HL-60 (cell line): ENCODE measurements around the gene IMPA2.

Experiments
- GABPA ChIP-seq: IDR thresholded peaks from 2 replicates; pipeline ENCODE4 v1.6.1; 2012; ENCODE audit warnings: low read depth
- POLR2AphosphoS5 ChIP-seq: IDR thresholded peaks from 2 replicates; pipeline ENCODE4 v1.6.1; 2012; ENCODE audit warnings: low read depth
- TF ChIP-seq, protein P1 (sequence below): IDR thresholded peaks from one replicate; pipeline ENCODE4 v1.5.1; 2011; ENCODE audit warnings: low read length, control low read depth, inconsistent platforms; ENCODE audit not compliant: insufficient read depth

DNA sequence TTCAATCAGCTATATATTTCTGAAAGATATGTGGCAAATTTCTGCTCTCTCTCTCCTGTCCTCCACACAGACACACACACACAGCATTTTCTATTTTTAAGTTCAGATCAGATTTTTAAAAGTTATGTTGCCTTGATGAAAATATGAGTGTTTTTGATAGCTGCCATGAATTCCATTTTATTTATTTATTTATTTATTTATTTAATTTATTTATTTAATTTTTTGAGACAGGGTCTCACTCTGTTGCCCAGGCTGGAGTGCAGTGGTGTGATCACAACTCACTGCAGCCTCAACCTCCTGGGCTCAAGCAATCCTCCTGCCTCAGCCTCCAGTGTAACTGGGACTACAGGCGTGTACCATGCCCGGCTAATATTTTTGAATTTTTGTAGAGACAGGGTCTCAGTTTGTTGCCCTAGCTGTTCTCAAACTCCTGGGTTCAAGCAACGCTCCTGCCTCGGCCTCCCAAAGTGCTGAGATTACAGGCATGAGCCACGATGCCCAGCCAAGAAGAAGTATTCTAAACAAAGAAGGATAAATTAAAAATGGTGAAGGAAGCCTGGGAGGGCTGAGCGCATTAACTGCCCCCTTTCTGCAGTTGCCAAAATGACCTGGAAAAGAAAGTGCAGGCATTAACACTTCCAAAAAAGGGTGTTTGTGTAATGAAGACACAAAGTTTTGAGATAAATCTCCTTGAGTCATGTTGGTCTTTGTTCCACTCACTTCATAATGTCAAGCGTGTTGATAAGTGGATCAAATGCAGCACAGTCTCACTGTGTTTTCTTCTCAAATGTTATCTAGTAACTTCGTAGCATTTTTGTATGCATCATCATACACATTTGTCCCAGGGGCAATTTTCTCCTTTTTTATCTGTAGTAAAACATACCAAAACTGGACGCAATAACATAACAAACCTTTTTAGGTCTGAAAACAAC is 11.1 kb upstream of the IMPA2 start:
- TF ChIP-seq, protein P1, sequence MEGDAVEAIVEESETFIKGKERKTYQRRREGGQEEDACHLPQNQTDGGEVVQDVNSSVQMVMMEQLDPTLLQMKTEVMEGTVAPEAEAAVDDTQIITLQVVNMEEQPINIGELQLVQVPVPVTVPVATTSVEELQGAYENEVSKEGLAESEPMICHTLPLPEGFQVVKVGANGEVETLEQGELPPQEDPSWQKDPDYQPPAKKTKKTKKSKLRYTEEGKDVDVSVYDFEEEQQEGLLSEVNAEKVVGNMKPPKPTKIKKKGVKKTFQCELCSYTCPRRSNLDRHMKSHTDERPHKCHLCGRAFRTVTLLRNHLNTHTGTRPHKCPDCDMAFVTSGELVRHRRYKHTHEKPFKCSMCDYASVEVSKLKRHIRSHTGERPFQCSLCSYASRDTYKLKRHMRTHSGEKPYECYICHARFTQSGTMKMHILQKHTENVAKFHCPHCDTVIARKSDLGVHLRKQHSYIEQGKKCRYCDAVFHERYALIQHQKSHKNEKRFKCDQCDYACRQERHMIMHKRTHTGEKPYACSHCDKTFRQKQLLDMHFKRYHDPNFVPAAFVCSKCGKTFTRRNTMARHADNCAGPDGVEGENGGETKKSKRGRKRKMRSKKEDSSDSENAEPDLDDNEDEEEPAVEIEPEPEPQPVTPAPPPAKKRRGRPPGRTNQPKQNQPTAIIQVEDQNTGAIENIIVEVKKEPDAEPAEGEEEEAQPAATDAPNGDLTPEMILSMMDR = no peak
- TF ChIP-seq POLR2AphosphoS5 = no peak
- TF ChIP-seq GABPA = no peak
